GM10847 (cell line): ENCODE results near the gene DVL3.
A peak's percentile ranks its signal among the peaks of the same experiment; 100 is the strongest.

Experiments
- POLR2A ChIP-seq: IDR thresholded peaks from 2 replicates; pipeline ENCODE4 v1.6.1; 2011; ENCODE audit not compliant: insufficient read length; ENCODE audit errors: extremely low read depth

DVL3 gene

GRCh38 chr3:184185461-184186183 is 30.4 kb downstream of the DVL3 start:
- no peak for TF ChIP-seq POLR2A

- TF ChIP-seq POLR2A: peak; percentile 73
Observed at GRCh38 chr3:184186184-184186901, 31.2 kb downstream of the DVL3 start, which contains the start of gene ABCF3. Gene ABCF3, plus strand, starts transcription at chr3:184186199. Its CDS starts 9 bp downstream, at chr3:184186208.

DNA sequence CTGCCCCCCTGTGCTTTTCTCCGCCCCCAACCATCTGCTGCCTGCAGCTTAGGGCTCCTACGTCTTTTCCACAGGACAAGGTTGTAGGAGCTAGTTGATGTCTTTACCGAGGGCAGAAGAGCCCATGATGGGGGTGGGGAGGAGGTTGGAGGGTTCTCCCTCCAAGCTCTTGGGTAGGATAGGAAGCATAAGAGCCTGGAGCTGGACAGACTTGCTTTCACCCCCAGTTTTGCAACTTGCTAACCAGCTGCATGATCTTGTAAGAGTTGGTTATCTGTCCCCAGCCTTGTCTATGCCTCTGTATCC is 31.7 kb downstream of the DVL3 start:
- no peak for TF ChIP-seq POLR2A

GRCh38 chr3:184188080-184188479 is 32.9 kb downstream of the DVL3 start:
- no peak for TF ChIP-seq POLR2A

GRCh38 chr3:184189421-184189820 is 34.2 kb downstream of the DVL3 start:
- TF ChIP-seq POLR2A: no peak

DNA sequence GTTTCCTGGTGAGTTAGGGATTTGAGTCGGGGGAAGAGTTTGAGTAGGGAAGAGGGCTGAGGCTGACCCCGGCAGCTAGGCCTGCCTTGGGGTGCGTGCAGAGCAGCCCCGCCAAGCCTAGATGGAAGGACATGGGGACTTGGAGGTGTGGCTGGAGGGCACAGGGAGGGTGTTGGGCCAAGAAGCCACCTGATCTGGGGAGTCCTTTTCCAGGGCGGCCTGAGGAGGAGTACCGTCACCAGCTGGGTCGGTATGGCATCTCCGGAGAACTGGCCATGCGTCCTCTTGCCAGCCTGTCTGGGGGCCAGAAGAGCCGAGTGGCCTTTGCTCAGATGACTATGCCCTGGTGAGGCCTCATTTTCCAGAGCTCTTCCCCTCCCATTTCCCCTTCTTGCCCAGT is 37.7 kb downstream of the DVL3 start:
- TF ChIP-seq POLR2A: no peak

- TF ChIP-seq POLR2A: no peak
Observed at GRCh38 chr3:184193991-184194539, 38.9 kb downstream of the DVL3 start.

GRCh38 chr3:184196536-184196935 is 41.4 kb downstream of the DVL3 start:
- TF ChIP-seq POLR2A: no peak

- no peak for TF ChIP-seq POLR2A
Observed at GRCh38 chr3:184198509-184198908, 43.3 kb downstream of the DVL3 start.

GRCh38 chr3:184200825-184201224 is 45.6 kb downstream of the DVL3 start:
- no peak for TF ChIP-seq POLR2A

DNA sequence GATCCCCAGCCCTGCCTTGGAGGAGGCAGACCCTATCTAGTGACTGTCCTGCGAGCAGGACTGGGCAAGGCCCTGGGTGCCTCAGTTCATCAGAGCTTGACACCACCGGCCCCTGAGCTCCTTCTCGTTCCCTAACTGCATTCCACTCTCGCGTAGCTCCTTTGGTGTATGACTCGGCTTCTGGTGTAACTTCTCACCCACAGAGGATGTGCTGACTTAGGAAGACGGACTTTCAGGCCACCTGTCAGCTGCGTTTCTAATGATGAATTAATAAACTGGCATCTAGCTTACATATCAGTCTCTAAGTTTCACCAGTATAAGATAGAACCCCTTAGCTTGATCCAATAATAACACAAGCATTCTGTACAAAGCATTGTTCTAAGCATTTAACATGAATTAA is 48.3 kb downstream of the DVL3 start:
- TF ChIP-seq POLR2A: no peak

DNA sequence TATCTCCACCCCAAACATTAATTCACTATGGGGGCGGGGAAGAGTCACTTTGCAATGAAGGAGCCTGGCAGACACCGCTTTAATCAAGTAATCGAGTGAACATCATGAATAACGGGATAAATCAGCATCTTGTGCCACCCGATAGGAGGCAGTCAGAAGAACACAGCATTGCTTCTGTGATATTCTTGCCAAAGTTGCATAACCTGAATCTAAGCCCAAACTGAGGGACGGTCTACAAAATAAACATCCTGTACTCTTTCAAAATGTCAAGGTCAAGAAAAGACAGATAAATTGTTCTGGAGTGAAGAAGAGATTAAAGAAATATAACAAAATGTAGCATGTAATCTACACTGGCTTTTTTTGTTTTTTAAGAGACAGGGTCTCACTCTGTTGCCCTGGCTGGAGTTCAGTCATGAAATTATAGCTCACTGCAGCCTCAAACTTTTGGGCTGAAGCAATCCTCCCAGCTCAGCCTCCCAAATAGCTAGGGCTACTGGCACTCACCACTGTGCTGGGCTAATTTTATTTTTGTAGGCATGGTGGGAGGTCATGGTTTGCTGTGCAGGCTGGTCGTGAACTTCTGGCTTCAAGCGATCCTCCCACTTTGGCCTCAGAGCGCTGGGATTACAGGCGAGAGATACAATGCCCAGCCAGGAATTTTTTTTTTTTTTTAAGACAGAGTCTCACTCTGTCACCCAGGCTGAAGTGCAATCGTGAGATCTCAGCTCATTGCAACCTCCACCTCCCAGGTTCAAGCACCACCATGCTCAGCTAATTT is 54.2 kb downstream of the DVL3 start:
- no peak for TF ChIP-seq POLR2A

- no peak for TF ChIP-seq POLR2A
Observed at GRCh38 chr3:184211297-184211696, 56.1 kb downstream of the DVL3 start.

- no peak for TF ChIP-seq POLR2A
Observed at GRCh38 chr3:184211718-184212117, 56.5 kb downstream of the DVL3 start.

- no peak for TF ChIP-seq POLR2A
Observed at GRCh38 chr3:184218814-184219213, 63.6 kb downstream of the DVL3 start.

DNA sequence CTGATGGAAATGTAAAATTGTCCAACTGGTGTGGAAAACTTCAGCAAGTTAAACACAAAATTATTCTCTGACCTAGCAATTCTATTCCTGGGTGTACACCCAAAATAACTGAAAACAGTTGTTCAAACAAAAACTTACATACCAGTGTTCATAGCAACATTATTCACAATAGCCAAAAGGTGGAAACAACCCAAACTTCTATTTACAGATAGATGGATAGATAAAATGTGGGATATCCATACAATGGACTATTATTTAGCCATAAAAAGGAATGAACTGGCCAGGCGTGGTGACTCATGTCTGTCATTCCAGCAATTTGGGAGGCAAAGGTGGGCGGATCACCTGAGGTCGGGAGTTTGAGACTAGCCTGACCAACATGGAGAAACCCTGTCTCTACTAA is 67.3 kb downstream of the DVL3 start:
- no peak for TF ChIP-seq POLR2A
